Measurements from ENCODE around the gene SOX13.

DNA sequence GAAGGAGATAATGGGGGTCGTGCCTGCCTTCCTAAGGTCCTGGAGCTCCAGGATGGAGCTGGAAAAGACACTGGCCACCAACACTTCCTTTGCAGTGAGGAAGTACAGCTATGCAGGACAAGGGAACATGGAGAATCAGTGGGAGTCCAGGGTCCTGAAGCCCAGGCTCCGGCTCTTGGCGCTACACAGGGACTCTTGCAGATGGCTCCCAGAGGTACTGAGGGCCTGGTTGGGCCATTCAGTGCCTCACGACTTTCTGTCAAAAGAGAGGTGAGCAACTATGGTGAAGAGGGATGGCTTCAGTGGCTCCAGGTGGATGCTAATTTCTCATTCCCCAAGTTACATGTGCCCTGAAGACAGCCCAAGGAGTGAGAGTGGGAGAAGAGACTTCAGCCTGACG lies 80.8 kb downstream of the SOX13 start:
- no peak for TF ChIP-seq CTCF (IDR thresholded peaks at IDR 0.05)
- no peak for TF ChIP-seq POLR2AphosphoS5 (IDR thresholded peaks at IDR 0.05; ENCODE audit: low read depth, low read length)
- TF ChIP-seq REST (IDR thresholded peaks at IDR 0.05; ENCODE audit: insufficient read depth in 1 of 2, low read depth in 2 of 2, low read length in 1 of 2), result no peak
- no peak for TF ChIP-seq TCF7L2 (IDR thresholded peaks at IDR 0.05; ENCODE audit: low read depth, low read length)

All from Panc1 (cell line).